Tibial nerve (tissue), 4 donors: ENCODE data around the gene CD48.
"Not testable (repeated sequence)": the region's sequence is repeated elsewhere in the genome, so short reads cannot be mapped to it uniquely, and the experiment has no call there.

Source experiments
- EP300 ChIP-seq, 2 donors: sonication (generic); formaldehyde crosslinking; IDR thresholded peaks; one replicate each; pipeline ENCODE4 v1.6.1; 2017; ENCODE audit warnings: antibody characterized with exemption in 2 of 2, mild to moderate bottlenecking in 1 of 2
- TF ChIP-seq, protein P1 (sequence below), 5 experiments: fragments of 200-600 bp in 3 of 5; fragments of 450-650 bp in 2 of 5; sonication (generic) in 3 of 5; IDR thresholded peaks; one replicate each; pipeline ENCODE4 v1.5.1; 2016 to 2019; ENCODE audit warnings: antibody characterized with exemption in 5 of 5, mild to moderate bottlenecking in 3 of 5, moderate library complexity in 2 of 5

- peak in 1 of 2 donors; percentile 57 for TF ChIP-seq EP300 (IDR thresholded peaks at IDR 0.05)
- TF ChIP-seq, protein P1, sequence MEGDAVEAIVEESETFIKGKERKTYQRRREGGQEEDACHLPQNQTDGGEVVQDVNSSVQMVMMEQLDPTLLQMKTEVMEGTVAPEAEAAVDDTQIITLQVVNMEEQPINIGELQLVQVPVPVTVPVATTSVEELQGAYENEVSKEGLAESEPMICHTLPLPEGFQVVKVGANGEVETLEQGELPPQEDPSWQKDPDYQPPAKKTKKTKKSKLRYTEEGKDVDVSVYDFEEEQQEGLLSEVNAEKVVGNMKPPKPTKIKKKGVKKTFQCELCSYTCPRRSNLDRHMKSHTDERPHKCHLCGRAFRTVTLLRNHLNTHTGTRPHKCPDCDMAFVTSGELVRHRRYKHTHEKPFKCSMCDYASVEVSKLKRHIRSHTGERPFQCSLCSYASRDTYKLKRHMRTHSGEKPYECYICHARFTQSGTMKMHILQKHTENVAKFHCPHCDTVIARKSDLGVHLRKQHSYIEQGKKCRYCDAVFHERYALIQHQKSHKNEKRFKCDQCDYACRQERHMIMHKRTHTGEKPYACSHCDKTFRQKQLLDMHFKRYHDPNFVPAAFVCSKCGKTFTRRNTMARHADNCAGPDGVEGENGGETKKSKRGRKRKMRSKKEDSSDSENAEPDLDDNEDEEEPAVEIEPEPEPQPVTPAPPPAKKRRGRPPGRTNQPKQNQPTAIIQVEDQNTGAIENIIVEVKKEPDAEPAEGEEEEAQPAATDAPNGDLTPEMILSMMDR (IDR thresholded peaks at IDR 0.05): not testable (repeated sequence)
Measured at GRCh38 chr1:160712525-160713080, 981 bp upstream of the CD48 start.
